Activated CD8-positive, alpha-beta memory T cell treated with anti-CD3 and anti-CD28 coated beads, Interleukin-2, amount 50 U/mL, for 1 hour (primary cell): ENCODE measurements around the gene CD59.
"Not testable (repeated sequence)": the region's sequence is repeated elsewhere in the genome, so short reads cannot be mapped to it uniquely, and the experiment has no call there.

ENCODE experiments used
- DNase-seq: peaks from one replicate; pipeline ENCODE4 v3.0.0-alpha.2; 2020; ENCODE audit errors: extremely low read depth

The CD59 gene

GRCh38 chr11:33694346-33695050, 41.7 kb downstream of the CD59 start:
- DNase-seq, result no peak

- no peak for DNase-seq
Observed at GRCh38 chr11:33692541-33692940, 43.7 kb downstream of the CD59 start.

DNA sequence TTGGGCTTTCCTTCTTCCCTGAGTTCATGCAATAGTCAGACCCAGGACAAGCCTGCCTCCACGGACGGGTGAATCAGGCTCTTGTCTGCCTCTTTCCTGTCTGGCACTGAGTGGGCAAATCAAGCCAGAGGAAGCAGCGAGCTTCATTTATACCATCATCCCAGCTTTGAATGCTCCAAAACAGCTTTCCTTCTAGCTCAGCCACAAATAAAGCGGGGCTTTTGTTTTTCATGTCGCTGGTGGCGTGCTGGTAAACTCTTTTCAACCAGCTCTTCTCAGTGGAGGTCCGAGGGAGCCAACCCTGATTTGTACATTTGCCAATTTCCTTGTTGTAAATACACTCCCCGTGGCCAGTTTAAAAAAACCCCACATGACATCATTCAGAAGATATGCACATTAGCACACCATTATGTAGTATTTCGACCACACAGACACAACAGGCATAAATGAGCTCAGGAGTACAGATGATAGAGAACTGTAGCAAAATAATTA, 44.2 kb downstream of the CD59 start:
- no peak for DNase-seq

DNA sequence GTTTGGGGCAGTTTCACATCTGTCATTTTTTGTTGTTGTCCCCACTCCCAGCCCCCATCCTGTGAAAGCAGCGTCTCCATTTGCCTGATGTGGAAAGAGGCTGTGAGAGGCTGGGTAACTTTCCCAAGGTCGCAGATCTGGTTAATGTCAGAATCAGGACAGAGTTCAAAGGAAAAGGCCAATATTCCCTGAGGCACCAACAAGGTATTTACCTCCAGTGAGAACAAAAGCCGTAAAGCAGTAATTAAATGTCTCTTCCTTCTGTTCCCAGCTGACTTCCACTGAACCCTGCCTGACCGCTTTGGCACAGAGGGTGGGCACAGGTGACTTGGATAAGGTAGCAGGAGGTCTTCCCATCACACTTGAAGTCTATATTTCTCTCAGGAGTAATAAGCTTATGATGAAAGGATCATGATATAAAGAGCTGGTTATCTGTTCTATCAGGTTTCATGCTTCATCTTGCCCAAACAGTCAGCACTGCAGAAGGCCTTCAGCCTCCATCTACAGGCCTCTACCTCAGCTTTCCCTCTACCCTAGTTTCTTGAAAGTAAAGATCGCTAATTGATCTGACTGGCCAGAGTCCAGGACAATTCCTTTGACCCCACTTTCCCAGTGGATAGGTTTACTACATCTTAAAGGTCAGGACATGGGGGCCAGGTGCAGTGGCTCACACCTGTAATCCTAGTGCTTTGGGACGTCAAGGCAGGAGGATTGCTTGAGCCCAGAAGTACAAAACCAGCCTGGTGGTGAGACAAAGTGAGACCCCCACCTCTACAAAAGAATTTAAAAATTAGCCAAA, 45.0 kb downstream of the CD59 start:
- no peak for DNase-seq

DNA sequence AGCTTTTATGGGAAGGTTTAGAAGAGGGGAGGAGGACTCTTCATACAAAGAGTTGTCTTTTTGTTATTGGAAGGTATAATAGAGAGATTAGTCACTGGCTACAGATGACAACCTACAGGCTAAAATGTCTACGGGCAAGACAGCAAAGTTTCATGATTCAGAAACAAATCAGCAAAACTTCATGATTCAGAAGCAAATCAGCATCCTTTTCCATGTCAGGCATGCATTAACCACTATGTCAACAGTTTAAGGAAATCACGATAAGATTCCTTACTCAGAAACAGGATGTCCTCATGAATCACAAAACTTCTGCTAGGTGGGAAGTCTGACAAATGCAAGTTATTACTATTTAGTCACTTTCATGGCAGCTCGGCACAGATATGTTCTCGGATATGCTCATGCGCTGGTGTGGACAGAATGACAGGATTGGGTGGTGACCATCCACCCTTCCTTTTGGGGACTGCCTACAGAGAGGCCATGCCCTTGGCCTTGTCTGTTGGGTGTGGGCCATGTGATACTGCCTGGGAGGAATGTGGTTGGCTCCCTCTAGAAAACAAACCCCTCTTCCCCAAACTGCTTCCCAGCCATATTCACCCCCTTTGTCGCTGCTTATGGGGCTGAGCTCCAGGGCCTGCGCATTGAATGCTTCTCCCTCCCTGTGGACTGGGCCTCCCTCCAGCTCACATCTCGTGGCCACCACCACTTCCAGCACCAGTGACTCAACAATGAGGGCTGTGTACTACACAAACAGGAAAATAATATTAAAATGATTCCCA, 45.7 kb downstream of the CD59 start:
- DNase-seq, result no peak

DNA sequence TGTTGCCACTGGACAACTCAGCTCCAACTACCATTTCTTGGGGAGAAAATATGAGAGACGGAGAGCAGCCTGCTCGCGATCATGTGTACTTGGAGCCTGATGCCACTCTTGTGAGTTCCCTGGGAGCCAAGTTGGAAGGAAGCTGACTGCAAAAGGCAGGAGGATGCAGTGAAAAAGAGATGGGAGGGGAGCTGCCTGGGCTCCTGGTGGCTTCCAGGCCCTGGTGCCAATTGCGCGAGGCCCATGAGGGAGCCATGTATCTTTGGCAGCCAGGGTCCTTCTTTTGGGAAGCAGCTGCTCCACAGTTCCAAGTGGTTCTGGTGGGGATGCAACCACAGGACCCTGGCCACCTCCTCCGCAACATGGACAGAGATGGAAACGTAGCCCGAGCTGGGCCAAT, 46.7 kb downstream of the CD59 start:
- DNase-seq, result no peak

GRCh38 chr11:33689085-33689484, 47.1 kb downstream of the CD59 start:
- DNase-seq, result no peak

DNA sequence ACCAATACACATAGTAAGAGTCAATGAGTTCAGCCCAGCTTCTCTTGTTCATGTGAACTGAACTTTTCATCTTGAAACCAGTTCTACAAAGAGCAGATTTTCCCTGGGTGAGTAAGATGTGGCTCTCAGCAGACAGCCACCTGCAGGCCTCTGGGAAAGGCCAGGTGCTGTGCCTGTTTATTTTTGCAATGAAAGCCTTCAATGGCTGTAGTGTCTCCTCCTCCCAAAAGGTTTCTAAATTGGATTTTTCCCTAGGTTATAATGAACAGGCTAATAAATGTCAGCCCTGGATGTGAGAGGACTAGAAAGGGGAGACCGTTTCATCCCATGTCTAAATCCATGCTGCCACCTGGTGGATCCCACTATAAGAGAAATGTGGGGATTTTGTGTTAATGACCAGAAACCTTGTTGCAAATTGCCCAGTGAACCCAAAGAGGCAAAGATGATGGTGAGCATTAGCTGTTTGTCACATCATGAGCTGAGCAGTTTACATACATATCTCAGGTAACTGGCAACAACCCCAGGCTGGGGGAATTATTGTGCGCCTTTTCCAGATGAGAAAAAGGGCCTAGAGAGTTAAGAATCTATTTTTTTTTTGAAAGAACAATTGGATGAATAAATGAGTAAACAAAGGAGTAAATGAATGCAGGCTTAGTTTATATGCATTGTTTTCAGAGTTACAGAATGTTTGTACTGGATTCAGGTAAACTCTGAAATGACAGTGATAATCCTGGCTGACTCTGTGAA, 48.3 kb downstream of the CD59 start:
- DNase-seq, result no peak

GRCh38 chr11:33685082-33685481, 51.1 kb downstream of the CD59 start:
- no peak for DNase-seq

DNA sequence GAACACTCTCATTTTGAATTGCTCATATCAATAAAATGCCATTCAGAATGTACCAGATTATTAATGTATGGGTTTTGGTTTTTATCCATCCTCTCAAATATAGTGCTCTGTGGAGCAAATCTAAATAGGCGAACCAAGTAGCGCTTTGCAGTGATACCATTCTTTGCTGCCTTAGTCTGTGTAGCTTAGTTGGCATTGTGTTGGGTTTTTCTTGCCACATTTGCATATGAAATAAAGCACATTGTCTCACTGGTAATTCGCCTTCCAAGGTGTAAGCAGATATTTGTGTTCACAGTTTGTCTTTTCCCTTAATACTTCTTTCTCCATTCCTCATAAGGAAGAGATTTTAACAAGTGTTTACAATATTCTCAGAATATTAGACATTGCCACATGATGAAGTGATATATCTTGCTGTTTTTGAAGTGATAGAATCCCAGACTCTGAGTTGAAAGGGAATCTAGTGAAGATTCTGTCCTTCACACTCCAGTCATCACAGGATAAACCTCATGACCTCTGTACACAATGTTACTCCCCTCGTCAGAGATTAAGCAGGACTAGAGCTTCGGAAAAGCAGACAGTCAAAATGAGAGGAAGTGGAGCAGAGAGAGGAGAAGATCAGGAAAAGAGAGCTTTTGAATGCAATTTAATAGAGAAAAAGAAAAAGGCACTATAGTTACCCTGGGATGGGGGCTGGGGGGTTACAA, 52.1 kb downstream of the CD59 start:
- no peak for DNase-seq

DNA sequence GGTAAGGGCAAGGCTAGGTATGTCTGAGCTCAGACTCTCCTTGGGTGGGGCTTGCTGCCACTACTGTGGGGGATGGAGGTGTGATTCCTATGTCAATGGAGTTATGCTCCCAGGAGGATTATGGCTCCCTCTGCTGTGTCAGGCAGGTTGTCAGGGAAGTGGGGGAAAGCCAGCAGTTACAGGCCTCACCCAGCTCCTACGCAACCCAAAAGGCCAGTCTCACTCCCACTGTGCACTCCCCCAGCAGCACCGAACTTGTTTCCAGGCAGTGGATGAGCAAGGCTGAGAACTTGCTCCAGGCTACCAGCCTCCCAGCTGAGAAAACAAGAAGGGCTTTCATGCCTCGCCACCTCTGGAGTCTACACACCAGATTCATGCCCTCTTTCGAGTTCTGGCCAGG, 53.8 kb downstream of the CD59 start:
- DNase-seq, result no peak

DNA sequence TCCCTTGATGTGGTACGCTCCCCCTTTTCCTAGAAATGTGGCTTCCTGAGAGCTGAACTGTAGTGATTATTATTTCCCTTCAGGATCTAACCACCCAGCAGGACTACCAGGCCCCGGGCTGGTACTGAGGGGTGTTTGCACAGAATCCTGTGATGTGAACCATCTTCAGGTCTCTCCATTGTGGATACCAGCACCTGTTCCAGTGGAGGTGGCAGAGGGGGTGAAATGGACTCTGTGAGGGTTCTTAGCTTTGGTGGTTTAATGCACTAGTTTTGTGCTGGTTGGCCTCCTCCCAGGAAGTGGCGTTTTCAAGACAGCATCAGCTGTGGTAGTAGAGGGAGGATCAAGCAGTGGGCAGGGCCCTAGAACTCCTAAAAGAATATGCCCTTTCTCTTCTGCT, 54.2 kb downstream of the CD59 start:
- no peak for DNase-seq

DNA sequence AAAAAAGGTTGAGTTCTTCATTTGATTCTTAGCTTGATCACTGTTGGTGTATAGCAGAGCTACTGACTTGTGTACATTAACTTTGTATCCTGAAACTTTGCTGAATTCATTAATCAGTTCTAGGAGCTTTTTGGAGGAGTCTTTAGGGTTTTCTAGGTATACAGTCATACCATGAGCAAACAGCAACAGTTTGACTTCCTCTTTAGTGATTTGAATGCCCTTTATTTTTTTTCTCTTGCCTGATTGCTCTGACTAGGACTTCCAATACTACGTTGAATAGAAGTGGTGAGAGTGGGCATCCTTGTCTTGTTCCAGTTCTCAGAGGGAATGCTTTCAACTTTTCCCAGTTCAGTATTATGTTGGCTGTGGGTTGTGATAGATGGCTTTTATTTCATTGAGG, 57.6 kb downstream of the CD59 start:
- not testable (repeated sequence) for DNase-seq

DNA sequence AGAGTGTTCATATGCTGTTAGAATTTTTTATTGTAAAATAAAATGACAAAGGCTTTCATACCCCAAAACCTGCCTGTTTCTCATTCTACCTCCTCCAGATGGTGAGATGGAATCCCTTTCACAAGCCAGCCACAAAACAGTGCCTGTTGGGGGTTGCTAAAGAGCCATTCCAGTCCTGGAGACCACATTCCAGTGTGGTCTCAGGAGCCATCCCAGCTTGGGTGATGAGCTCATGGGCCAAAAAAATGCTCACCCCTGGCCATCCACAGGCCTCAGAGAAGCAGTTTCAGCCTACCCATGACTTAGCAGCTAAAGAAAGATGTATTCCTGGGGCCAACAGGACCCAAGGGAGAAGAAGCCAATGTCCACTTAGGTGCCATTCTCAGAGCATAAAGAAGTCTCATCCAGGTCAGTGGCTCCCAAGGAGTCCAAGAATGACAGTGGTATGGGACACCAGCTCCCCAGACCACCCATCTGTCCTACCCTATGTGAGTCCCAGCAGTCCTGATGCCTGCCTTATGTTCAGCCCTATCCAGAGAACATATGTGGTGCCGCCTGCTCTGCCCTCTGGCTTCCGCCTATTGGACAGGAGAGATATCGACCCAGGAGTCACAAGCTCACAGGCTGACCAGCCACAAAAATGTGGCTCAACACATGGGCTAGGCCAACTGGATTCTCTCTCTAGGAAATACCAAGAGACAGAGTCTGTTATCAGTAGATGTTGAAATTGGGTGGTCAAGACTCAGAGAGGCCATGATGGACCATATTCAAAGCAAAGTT, 62.0 kb downstream of the CD59 start:
- no peak for DNase-seq

GRCh38 chr11:33672273-33672672, 64.0 kb downstream of the CD59 start:
- DNase-seq, result no peak

DNA sequence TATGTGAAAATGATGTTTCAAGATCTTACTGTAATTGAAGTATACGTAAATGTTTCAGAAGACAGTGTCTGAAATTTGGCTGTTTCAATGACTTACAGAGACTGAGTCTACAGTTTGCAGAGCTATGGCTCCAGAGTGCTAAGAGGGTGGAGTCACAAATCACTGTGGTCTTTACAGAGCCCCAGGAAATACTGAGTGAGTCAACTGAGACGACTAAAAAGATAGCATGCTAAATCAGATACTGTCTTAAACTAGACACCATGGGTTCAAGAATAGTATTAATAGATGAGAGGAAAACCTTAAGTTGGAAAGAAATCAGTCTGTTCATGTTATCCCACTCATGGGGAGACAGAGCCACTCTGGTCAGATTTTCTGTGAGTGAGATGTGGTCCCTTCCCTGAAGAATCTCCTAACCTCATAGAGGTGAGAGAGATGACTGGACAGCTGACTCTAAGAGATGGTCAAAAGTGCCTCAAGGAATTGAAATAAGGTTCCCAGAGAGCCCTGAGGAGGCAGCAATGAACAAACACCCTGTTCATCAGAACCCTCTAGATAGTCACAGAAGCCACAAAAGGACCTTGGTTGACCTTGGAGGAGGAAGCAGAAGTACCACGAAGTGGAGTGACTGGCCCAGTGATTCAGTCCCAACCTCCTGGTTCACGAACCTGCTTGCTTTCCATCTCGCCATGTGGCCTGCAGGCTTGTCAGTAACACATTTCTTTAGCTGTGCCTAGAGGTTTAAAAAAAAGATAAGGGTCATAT, 65.8 kb downstream of the CD59 start:
- no peak for DNase-seq

- no peak for DNase-seq
Observed at GRCh38 chr11:33669598-33670249, 66.5 kb downstream of the CD59 start.

- DNase-seq, result no peak
Observed at GRCh38 chr11:33668951-33669596, 67.1 kb downstream of the CD59 start.

DNA sequence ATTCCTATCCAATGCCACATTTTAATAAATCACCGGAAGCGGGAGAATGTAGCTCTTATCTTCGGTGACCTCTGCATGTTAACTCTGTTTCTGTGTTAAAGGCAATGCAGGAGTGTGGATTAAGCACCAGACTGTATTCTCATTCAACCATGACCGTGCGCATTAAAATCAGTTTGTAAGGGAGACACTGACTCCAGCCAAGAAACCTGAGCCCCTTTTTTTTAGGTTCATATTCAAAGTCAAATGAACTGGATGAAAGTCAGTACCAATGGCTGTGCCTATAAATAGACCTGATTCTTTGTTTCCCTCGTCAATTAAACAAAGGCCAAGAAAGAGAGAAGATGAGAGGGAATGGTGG, 67.8 kb downstream of the CD59 start:
- no peak for DNase-seq
